Measurements from ENCODE around the gene CDC73.
A peak's percentile ranks its signal among the peaks of the same experiment; 100 is the strongest.

The CDC73 gene

DNA sequence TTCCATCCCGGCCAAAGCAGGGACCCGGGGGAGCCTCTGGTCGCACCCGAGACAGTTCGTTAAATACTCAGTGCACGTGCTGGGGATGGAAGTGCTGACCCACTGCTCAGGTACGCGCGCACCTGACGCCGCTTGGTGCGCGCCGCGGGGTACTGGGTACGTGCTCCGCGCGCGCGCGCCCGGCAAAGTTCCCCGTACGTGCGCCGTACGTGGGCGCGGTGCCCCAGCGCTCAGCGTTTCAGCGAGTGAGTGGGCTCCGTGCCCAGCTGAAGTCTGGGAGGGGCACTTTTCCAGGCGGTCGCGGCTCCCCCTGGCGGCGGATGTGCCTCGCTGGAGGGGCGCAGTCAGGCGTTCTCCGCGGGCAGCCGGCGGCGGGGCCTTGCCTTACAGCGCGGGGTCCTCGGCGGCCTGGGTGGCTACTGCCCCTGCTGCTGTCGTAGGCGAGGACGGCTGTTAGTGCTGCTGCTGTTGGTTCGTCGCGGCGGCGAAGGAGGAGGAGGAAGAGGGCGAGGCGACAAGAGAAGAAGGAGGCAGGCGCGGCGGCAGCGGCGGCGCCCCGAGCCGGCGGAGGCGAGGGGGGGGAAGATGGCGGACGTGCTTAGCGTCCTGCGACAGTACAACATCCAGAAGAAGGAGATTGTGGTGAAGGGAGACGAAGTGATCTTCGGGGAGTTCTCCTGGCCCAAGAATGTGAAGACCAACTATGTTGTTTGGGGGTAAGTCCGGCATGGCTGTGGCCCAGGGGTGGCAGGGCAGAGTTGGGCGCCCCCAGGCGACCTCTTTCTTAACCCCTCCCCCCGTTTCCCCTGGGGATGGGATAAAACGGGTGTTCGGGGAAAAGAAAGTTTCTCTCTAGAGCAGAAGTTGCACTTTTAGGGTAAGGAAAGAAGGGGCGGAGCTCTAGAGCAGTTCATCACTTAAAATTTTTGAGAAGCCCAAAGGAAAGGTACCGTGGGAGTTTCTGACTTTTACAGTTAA lies at the start of gene CDC73:
CDC73 (plus strand) TSS at position 416 of the 978 bp plus-strand sequence; CDS start at position 586, 170 bp downstream.
- DNase-seq (ENCODE audit: low read depth) = peak; percentile 99

DNA sequence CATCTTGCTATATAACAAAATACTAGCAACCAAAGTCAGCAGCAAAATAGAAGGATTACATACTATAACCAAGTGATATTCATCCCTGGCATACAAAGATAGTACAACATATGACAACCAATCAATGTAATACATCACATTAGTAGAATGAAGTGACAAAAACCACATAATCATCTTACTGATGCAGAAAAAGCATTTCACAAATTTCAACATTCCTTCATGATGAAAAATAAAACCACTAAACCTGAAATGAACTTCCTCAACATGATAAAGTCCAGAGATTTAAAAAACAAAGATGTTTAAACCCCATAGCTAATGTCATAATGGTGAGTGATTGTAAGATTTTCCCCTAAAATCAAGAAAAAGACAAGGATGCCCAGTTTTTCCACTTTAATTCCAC lies 43.8 kb upstream of the CDC73 start:
- DNase-seq (ENCODE audit: low read depth) = no peak

DNA sequence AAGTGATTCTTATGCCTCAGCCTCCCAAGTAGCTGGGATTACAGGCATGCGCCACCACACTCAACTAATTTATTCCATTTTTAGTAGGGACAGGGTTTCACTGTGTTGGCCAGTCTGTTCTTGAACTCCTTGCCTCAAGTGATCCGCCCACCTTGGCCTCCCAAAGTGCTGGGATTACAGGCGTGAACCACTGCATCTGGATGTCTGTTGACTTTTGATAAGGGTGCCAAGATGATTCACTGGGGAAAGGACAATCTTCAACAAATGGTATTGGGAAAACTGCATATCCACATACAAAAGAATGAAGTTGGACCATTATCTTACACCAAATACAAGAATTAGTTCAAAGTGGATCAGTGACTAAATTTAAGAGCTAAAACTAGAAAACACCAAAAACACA lies 42.6 kb upstream of the CDC73 start:
- no peak for DNase-seq (ENCODE audit: low read depth)

DNA sequence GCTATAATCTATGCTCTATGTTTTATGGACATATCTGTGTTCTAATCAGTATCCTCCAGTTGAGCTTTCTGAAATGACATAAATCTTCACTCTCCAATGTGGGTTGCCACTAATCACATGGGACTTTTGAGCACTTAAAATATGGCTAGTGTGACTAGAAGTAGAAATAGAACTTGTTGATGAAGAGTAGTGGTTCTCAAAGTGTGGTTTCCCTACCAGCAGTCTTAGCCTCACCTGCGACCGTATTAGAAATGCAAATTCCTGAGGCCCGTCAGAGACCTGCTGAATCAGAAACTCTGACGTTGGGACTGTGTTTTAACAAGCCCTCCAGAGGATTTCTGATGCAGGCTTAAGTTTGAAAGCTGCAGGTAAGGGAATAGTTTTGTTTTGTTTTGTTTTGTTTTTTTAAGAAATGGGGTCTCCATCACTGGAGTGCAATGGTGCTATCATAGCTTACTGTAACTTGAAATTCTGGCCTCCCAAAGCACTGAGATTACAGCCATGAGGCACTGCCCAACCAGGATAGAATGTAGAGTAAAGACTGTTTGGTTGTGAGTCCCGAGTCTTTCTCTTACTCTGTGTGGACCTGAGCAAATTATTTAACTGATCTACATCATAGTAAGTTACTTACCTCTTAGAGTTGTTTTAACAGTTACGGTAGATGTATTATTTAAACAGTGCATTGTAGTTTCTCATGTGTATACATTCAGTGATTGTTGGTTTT lies 38.3 kb upstream of the CDC73 start:
- no peak for DNase-seq (ENCODE audit: low read depth)

DNA sequence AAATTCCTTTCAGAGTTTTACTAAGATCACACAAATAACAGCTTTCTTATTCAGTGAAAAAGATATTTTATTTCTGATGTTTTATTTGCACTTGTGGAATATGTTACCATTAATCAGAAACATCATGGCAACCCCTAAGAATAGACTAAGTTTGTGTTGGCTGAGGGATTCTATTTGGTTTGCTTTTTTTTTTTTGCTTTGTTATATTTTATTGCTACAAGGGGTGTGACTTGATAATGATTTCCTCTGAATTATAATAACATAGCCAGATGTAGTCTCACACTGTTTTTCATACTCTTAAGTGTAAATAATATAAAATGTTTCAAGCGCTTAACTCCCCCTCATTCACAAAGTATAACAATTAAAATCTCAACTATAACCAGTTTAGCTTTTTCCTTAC lies 36.6 kb upstream of the CDC73 start:
- DNase-seq (ENCODE audit: low read depth) = no peak

DNA sequence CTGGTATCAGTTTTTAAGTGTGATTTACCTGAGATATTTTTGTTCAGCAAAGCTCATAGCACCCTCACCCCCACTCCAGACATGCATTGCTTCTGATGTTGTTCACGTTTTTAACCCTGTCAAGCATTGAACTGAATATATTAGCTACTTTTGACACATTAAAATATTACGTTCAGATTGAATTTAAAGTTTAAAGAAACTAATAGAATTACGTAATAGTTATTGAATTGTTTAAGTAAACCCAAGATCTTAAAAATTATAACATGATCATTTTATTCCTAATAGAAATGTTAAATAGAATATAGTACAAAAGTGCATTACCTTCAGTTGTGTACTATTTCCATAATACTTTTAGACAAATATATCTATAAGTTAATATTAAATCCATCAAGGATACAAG lies 35.5 kb upstream of the CDC73 start:
- DNase-seq (ENCODE audit: low read depth) = no peak

DNA sequence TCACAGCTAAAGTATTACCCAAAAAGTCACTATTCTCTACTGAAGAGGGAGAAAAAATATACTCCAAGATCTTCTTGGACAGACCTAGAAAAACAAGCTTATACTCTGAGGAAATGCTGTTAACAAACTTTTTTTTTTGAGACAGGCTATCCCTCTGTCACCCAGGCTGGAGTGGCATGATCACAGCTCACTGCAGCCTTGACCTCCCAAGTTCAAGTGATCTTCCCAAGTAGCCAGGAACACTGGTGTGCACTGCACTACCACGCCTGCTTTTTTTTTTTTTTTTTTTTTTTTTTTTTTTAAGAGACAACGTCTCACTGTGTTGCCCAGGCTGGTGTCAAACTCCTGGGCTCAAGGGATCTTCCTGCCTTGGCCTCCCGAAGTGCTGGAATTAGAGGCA lies 33.9 kb upstream of the CDC73 start:
- no peak for DNase-seq (ENCODE audit: low read depth)

DNA sequence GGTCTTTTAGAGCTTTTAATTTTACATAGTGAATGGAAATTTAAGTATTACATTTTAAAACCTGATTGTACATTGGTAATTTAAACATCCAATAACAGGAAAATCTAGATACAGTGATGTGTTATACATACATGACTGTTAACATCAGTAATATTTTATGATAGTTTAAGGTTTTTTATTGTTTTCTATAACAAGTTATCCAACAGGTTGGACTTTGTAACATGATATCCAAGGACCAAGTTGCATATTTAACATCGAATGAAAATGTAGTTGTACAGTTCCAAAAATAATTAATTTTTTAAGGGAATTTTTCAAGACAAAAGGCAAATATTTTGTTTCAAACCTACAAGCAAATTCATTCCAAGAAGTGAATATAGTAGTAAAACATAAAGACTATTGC lies 31.0 kb upstream of the CDC73 start:
- no peak for DNase-seq (ENCODE audit: low read depth)

DNA sequence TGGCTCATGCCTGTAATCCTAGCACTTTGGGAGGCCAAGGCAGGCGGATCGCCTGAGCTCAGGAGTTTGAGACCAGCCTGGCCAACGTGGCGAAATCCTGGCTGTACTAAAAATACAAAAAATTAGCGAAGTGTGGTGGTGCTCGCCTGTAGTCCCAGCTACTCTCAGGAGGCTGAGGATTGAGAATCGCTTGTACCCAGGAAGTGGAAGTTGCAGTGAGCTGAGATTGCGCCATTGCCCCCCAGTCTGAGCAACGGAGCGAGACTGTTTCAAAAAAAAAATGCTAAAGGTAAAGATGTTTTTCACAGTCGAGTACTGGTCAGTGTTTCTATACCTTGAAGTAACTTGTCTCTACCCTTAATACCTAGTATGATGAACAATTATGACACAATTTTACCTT lies 27.7 kb upstream of the CDC73 start:
- DNase-seq (ENCODE audit: low read depth) = no peak

DNA sequence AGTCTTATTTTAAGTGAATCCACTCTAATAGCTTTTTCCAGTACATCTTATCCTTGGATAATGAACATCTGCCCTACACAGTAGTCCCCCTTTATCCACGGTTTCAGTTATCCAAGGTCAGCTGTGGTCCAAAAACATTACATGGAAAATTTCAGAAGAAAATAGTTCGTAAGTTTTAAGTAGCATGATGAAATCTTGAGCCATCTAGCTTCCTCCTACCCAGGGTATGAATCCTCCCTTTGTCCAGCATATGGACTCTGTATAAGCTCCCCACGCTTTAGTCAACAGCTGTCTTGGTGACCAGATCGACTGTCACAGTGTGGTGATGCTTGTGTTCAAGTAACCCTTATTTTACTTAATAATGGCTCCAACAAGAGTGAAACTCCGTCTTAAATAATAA lies 19.2 kb upstream of the CDC73 start:
- DNase-seq (ENCODE audit: low read depth) = no peak

DNA sequence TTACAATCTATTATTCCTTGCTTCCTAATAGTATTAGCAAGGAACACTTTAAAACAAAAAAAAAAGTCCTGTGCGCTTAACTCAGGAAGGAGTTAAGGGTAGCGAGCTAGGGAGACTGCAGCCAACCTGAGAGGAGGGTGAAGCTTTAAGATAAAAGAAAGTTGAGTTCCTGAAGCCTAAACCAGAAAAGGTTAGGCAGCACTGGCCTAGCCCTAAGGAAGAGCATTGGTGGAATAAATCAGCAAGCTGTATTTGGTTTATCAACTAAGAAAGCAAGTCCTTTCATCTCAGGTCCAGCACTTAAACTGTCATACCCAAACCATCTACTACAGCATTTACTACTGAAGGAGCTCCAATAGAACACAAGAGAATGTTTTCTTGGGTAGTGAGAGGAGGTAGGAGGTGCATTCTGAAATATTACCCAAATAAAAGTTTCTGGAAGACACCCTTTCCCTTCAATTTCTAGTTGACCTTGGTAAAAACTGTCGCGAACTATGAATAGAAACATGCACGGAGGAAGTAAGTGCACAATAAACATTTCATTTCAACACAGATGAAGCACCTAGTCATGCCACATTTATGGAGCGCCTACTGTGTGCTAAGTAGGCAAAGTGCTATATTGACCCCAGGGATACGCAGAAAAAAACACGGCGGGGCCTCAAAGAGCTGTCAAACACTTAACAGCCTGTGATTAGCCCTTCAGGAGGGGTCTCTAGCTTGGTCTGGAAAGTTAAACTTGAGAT lies 17.9 kb upstream of the CDC73 start:
- DNase-seq (ENCODE audit: low read depth) = no peak

DNA sequence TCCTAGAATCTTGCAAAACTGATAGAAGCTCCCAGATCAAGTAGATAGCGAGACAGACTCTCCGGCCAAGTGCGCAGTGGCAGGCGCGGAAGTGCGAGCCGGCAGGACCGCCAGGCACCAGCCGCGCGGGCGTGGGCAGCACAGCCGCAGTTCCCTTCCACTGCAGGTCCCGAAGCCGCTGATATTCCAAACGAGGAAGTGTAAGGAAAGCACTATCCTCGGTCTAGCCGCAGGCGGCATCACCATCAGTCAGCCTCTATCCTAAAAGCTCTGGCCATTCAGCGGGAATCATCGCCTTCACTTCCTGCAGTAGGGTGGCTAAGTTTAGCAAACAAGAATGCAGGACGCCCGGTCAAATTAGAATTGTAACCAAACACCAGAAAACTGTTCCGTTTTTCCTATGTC lies 17.3 kb upstream of the CDC73 start:
- no peak for DNase-seq (ENCODE audit: low read depth)

DNA sequence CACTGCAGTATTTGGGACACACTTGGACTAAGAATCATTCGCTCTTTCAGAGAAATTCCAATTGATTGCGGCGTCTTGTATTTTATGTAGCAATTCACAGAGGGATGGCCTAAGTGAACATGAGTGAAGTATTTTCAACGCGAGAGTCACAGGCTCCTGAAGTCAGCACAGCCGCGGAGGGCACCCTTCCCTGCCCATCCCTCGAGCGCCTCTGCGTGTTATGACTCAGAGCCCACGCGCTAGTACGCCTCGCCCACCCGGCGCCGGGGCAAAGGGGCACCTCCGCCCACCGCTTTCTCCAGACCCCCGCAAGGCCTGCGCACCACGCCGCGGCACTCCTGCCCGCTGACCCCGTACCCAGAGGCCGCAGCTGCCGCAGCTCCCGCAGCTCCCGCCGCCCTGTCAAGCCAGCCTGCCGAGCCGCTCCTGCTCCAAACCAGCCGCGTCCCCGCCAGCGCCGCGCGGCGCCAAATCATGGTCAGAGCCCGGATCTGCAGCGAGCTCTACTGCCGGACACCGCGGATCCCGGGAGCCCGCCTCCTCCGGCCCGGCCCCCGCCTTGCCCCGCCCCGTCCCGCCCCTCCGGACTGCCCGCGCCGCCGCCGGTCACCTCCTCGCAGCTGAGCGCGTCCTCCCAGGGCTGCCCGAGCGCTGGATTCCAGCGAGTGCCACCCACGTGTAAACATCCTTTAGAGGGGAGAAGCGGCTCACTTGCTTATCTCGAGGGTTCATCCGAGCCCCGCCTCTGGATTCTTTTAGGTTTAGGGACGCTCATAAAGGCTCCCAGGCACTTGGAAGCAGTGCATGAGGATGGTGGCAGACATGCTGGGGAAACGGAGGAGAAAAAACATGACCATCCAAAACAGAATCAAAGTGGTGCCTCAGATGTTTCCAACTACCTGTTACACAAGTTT lies 16.7 kb upstream of the CDC73 start, which contains the start of gene GLRX2:
GLRX2 (minus strand) TSS at position 508 of the 914 bp plus-strand sequence; CDS start at position 476, 32 bp downstream.
- peak; percentile 53 for DNase-seq (ENCODE audit: low read depth)

DNA sequence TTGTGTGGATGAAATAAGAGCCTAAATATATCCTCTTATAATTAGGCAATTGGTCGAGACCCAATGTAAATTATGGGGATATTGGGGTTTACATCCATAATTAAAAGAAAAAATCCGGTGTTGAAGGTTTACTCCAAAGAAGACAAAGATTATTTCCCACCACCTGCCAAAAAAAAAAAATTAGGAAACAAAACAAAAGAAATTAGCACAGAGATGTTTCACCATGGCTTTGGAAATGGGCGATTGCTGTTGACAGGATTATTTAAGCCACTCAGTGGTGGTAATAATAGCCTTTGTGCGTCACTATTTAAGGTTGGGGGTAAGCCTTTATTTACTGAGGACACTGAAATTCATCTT lies 16.0 kb upstream of the CDC73 start:
- no peak for DNase-seq (ENCODE audit: low read depth)

DNA sequence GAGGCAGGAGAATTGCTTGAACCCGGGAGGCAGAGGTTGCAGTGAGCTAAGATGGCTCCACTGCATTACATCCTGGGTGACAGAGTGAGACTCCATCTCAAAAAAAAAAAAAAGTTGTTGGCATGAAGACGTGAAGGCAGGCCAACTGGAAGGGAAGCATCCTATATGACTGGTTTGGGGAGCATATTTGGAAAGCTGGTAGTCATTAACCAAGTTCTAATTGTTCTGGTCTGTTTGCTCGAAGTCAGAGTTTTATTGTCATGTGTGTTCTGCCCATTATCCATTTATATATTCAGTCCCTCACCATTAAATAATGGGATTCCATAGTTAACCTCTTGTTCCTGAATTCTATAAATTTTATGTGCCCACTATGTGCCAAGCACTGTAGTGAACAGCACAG lies 13.4 kb upstream of the CDC73 start:
- no peak for DNase-seq (ENCODE audit: low read depth)

DNA sequence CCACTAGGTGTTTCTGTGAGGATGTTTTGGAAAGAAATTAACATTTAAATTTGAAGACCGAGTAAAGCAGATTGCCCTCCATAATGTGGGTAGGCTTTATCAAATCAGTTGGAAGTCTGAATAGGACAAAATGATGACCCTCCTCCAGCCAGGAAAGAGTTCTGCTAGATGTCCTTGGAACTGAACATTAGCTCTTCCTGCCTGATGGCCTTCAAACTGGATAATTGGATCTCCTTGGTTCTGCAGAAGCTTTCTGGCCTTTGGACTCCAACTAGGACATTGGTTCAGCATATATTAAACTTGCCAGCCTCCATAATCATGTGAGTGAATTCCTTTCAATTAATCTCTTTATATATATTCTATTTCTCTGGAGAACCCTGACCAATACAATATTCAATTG lies 12.2 kb upstream of the CDC73 start:
- no peak for DNase-seq (ENCODE audit: low read depth)

DNA sequence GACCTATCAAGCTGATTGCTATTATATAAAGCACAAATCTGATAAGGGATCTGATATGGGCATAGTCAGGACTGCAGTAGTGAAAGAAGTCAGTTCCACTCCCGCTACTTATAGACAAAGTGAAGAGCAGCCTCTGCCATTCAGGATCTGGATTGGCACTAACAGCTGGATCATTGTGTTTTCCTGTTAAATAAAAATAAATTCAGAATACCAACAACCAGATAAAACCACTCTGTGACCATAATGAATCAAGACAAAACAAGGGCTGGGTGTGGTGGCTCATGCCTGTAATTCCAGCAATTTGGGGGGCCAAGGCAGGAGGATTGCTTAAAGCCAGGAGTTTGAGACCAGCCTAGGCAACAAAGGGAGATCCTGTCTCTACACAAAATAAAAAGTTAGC lies 11.6 kb upstream of the CDC73 start:
- DNase-seq (ENCODE audit: low read depth) = no peak

DNA sequence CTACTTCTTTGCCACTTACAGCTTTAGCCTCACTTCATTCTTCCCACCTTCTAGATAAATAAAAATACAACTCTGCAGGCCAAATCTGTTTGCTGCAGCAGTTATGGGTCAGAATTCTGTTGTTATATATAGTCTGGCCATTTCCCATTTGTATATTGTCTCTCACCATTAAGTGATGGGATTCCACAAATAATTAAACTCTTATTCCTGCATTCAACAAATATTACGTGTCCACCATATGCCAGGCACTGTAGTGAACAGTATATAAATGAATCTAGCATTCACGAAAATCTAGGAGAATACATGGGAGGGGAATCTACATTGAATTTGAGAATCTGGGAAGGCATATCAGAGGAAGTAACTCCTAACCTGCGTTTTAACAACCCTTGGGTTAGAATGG lies 11.0 kb upstream of the CDC73 start:
- DNase-seq (ENCODE audit: low read depth) = no peak

DNA sequence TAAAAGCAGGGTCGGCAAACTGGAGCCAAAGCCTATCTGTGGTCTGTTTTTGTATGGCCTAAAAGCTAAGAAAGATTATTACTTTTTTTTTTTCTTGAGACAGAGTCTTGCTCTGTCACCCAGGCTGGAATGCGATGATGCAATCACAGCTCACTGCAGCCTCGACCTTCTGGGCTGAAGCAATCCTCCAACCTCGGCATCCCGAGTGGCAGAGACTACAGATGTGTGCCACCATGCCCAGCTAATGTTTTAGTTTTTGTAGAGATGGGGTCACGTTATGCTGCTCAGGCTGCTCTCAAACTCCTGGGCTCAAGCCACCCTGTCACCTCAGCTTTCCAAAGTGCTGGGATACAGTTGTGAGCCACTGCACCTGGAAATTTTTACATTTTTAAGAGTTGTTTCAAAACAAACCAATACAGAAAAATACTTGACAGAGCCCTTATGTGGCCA lies 10.2 kb upstream of the CDC73 start:
- DNase-seq (ENCODE audit: low read depth) = no peak

DNA sequence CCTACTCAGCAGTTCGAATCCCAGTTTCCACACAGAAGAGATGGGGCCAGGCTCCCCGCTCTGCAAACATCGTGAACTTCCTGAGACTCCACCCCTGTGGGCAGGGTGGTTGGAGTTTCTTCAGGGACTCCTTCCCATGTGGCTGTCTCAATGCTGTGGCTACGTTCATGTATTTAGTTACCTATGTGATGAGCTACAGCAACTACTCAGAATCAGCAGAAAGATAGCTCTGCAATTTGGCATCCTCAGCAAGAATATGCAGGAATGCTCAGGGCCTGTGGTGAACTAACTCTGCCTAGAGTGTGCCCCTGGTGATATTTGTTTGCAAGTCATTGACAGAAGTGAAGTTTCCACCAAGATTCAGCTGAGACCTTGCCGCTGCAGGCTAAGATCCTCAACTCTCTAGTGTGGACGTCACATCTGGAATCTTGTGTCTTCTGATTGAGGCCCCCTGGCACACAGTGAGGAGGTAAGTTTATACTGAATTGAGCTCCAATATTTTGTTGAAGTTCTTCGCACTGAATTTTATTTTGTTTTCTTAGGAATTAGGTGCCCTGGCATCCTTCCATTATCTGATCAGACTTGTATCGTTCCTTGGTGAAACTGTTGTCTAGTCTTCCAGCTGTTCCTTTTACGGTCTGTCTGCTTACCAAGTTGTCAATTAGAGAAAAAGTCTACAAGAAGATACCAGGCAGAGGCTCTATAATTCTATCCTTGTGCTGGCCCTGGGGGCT lies 8.4 kb upstream of the CDC73 start:
- DNase-seq (ENCODE audit: low read depth) = no peak

DNA sequence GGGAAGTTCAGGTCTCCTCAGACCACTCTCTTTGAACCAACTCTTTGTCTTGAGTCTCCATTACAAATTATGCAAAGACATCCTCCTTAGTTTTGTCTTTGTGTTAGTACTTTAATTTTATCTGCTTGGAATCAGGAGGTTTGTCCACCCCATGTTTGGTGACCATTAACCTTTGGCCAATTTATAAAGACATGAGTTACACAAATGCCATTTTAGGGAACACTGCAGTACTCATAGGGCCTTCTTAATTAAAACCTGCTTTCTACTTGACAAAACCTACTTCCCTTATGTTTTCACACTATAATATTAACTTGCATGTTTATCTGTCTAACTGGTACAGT lies 7.9 kb upstream of the CDC73 start:
- DNase-seq (ENCODE audit: low read depth) = no peak

Data from activated gamma-delta T cell treated with anti-CD3 and anti-CD28 coated beads, Interleukin-2, amount 50 U/mL, for 16 hours (primary cell).